SIG-M5 treated with dmso at 0.1 percent for 504 hours (cell line): ENCODE data around the gene RPS5.
A peak's percentile ranks its signal among the peaks of the same experiment; 100 is the strongest.

Experiments used
- DNase-seq: peaks from one replicate; lab custom pipeline; 2025; ENCODE audit not compliant: unreplicated experiment; lab: John Stamatoyannopoulos, UW

The RPS5 gene

GRCh38 chr19:58385313-58385890 is 1.7 kb upstream of the RPS5 start:
- no peak for DNase-seq

DNA sequence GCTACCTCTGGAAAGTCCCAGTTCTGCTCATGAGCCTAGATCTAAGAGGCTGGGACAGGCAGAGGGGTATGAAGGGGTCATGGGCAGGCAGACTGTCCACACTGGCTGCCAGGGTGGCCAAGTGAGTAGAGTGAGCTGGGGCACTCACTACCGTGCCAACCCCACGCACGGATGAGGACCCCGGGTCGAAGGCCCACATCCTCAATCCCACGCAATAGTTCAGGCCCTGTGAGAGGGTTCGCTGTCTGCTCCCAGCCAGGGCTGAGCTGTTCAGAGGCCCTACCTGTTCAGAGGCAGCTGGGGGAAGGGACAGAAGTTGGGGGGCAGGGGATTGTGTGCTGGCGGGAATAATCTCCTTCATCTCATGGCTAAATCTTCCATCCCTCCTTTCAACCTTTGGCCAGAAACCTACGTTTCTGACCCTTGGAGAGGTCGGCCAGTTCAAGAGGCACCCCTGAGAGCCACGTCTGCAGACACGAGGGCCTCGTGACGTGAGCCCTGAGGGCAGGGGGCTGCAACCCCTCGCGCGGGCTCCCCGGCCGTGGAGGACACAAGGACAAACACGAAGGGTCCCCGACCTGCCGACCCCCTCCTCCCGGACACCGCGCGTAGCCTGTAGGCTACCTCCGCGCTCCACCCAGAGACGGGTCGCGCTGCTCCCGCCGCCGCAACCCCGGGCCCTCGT is 1.0 kb upstream of the RPS5 start:
- no peak for DNase-seq

DNA sequence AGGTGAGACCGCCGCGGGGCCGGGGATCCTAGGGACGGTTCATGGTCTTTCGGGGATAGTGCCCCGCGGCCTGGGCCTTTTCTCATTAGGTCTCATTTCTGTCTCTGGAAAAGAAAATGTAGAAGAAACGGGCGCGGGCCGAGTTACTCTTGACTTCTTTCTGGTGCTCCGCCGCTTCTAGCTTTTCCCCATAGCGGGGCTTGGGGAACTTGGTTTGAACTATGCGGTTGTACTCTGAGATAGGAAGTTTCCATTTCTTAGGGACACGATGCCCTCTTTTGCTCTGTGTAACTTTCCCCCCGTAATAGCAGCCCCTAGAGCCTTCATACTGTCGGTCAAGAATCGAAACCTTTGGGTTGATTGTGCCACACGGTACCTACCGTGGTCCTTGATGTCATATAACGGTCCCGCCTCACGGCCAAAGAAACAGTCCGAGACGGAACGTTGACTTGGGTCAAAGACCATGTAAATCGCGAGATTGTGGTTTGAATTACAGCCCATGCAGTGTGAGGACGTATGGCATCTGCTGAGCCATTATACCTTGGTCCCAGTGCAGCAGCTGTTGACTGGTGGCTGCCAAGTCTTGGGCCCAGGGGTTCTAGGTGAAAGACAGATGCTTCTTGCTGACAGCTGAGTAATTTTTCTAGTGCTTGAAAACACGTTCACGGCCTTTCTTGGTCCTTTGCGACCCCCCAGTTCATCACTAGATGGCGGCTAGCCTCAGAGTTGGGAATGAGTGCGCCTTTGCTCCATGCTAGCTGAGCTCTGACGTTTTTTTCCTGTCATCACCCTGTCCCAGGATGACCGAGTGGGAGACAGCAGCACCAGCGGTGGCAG is 487 bp downstream of the RPS5 start:
- peak; percentile 14 for DNase-seq

GRCh38 chr19:58388175-58388526 is 1.1 kb downstream of the RPS5 start:
- DNase-seq = no peak

DNA sequence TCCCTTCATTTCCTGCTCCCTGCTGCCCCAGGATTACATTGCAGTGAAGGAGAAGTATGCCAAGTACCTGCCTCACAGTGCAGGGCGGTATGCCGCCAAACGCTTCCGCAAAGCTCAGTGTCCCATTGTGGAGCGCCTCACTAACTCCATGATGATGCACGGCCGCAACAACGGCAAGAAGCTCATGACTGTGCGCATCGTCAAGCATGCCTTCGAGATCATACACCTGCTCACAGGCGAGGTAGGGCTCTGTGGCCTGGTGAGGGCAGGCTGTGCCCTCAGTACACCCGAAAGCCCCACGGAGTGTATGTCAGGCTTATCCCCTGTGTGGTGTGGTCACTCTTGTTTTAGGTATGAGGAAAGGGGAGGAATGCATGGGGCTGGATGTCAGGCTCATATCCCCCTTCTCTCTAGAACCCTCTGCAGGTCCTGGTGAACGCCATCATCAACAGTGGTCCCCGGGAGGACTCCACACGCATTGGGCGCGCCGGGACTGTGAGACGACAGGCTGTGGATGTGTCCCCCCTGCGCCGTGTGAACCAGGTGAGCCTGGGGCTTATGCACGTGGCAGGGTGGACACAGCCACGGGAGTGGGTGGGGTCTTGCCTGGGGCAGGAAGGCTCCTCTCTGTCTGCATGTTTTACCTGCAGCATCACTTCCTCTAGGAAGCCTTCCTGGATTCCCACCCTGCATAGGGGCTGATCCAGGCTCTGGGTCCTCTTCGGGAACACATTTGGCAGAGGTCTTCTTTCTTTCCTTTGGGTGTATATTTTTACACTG is 6.1 kb downstream of the RPS5 start:
- no peak for DNase-seq

DNA sequence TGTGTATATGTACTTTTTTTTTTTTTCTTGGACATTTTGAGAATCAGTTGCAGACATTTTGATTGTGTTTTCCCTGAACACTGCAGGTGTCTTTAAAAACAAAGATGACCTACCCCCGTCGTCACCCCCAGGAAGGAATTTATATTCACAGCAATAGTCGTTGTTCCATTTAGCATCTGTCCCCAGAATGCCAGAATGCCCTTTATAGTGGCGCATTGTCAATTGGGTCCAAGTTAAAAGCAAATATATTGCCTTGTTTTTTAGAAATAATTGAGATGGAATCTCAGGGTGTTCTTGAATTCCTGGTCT is 6.6 kb downstream of the RPS5 start:
- no peak for DNase-seq

DNA sequence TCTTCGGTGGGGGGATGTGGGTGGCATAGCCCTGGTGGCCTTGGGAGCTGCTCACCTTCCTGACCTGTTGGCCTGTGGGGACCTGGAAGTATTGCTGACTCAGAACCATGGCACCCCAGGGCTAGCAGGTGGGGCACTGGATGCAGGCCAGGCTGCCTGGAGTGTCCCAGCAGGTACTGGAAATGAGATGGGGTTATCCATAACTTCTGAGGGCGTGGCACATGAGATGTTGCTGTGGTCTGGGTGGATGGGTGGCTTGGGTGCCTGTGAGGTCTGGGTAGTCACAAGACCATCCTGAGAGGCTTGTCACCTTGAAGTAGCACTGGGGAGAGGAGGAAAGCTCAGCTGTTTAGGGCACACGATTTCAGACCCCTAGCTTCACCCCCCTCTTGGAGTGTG is 7.8 kb downstream of the RPS5 start:
- no peak for DNase-seq

DNA sequence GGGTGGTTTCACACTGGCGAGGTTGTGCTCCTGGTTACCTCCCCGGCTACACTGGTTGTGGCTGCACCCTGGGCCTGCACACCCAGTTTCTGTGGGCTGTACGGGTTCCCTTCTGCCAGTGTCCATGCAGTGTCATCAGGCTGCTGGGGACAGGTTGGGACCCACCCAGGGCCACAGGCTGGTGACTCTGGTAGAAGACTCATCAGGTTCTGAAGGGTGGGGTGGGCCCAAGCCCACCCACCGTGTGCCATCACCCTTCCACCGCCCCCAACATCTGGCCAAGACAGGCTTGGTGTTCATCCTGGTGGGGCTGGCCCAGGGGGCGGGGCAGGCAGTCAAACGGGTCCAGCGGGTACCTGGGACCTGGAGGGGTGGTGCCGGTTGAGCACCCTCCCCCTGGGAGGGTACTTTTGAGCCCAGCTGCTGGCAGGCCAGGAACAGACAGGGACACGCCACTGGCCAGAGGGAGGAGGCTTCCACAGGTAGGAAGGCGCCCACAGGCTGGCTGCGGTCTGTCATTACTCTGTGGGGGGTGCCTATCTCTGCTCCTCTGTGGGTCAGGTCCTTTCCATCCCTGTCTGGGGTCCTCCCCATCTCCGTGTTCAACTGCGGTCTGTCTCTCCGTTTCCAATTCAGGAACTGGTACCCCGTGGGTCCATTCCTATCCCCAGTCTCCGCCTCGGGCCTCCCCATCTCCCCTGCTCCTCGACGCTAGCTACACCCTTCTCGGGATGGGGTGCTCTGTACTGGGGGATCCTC is 8.3 kb downstream of the RPS5 start, which contains the start of gene RNF225:
RNF225 (plus strand) TSS at position 437 of the 759 bp plus-strand sequence. CDS start 434 bp downstream, outside the sequence.
- peak; percentile 19 for DNase-seq

- no peak for DNase-seq
Measured at GRCh38 chr19:58395979-58396627, 9.0 kb downstream of the RPS5 start.

GRCh38 chr19:58396691-58397532 is 9.8 kb downstream of the RPS5 start:
- no peak for DNase-seq

DNA sequence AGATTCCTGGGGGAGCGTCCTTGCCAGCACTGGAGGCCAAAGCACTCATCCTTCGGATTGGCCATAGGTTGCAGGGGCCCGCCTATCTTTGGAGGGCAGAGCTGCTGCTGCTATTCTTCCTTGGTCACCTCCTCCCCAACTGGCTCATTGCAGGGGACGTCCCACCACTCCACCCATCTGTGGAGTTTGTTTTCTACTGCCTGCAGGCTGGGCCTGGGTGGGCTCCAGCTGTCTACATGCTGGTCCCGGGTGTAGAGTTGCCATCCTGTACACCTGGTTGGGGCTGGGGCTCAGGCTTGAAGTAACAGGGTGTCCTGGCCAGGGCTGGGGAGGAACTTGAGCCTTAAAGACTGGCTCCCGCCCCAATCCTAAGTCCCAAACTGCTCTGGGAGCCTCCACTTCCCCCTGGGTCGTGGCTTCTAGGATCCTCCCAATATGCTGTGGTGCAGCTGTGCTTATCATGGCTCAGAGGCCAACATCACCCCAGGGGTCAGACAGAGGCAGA is 10.5 kb downstream of the RPS5 start:
- DNase-seq = no peak

- DNase-seq = no peak
Measured at GRCh38 chr19:58398087-58398486, 11.0 kb downstream of the RPS5 start.

- DNase-seq = no peak
Measured at GRCh38 chr19:58398545-58398944, 11.5 kb downstream of the RPS5 start.

- no peak for DNase-seq
Measured at GRCh38 chr19:58399903-58400302, 12.8 kb downstream of the RPS5 start.

DNA sequence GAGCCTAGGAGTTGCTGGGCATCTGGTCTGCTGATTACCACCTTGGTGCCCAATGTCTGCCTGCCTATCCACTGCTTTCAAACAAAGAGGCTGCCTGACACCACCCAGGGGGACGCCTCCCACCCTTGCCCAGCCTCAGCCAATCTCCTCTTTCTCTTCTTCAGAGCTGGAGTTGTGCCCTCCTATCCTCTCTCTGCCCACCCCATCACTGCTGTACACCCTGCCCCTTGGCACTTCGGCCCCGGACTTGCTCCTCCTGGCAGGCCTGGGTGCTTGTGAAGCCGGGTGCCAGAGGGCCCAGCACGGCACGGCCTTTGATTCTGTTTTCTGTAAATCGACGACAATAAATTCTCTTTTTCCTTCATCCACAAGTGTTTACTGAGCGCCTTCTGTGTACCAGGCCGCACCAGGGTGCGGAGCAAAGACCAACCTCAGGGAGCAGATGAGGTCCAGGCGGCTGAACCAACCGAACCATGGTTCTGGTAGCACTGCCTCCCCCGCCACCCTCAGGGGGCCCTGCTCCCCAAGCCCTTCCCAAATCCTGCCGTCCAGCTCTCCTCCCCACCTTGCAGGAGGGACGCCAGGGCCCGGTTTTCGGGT is 13.3 kb downstream of the RPS5 start:
- no peak for DNase-seq

DNA sequence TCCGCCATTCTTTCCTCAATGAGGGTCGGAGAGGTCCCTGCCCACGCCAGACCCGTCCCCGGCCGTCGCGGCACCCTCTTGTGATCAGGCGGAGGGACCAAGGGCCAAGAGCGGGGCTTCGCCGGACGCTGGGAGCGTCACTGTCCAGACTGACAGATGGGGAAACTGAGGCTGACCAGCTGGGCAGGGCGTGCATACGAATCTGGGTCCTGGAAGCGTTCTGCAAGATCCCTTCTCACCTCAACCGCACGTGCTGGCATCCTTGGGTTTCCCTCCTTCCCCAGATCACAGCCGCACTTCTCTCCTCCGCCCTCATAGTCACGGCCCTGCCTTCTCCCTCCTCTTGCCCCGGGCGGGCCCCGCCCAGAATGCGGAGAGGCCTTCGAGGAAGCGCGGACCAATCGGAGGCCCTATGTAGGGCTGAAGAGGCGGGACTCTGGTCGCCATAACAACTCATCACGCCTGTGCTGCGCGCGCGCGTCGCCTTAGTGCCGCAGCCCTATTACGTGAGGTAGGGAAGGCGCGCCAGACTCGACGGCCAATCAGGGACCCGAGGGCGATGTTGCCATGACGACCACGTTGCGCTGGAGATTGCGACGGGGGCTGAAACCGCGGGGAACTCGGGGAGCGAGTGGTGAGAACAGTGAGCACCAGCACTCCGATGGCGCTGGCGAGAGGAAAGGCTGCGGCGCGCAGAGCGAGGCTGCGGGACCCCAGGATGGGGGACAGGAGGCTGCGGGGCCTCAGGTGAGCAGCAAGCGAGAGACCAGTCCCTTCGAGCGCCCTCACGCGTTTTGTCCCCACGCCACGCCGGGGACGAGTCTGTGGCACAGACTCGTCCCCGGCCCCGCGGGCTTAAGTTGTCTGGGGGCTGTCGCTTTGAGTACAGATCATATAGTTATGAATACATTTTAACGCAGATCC is 14.1 kb downstream of the RPS5 start:
- peak; percentile 97 for DNase-seq

DNA sequence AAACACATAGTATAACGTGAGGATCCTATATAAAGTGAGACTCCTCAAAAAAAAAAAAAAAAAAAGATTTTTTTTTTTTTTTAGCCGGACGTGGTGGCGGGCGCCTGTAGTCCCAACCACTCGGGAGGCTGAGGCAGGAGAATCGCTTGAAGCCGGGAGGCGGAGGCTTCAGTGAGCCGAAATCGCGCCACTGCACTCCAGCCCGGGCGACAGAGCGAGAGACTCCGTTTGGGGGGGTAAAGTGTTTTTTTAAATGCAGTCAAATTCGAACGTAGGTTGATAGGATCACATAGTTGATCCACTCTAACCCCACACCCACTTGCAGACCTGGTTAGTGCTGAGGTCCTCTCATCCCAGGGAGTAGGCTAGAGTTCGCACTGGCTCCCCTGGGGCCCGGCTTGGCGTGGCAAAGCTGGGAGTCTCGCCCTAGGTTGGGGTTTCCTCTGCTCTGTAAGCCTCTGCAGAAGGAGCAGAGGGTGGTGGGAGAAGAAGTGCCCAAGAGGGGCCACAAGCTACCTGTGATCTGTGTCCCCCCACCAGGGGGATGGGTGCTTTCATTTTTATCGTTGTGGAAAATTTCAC is 14.9 kb downstream of the RPS5 start:
- no peak for DNase-seq
